ENCODE data around the gene CDK9.

GRCh38 chr9:127776924-127777289, 8.9 kb upstream of the CDK9 start:
- TF ChIP-seq, protein P1, sequence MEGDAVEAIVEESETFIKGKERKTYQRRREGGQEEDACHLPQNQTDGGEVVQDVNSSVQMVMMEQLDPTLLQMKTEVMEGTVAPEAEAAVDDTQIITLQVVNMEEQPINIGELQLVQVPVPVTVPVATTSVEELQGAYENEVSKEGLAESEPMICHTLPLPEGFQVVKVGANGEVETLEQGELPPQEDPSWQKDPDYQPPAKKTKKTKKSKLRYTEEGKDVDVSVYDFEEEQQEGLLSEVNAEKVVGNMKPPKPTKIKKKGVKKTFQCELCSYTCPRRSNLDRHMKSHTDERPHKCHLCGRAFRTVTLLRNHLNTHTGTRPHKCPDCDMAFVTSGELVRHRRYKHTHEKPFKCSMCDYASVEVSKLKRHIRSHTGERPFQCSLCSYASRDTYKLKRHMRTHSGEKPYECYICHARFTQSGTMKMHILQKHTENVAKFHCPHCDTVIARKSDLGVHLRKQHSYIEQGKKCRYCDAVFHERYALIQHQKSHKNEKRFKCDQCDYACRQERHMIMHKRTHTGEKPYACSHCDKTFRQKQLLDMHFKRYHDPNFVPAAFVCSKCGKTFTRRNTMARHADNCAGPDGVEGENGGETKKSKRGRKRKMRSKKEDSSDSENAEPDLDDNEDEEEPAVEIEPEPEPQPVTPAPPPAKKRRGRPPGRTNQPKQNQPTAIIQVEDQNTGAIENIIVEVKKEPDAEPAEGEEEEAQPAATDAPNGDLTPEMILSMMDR (IDR thresholded peaks at IDR 0.05; ENCODE audit: low read depth, low read length) = no peak
- no peak for TF ChIP-seq EZH2phosphoT487 (IDR thresholded peaks at IDR 0.05; ENCODE audit: low read depth)
